ENCODE data around the gene NXPH1. TPM values are rescaled to one million over a fixed set of nuclear protein-coding genes. Genes with fewer than 3 reads are reported as not detected.

NXPH1 gene
- total RNA-seq, 1 donor from 2014 or later, result not detected

GRCh38 chr7:8781166-8781565 lies 347.8 kb downstream of the NXPH1 start:
- H3K9me3 ChIP-seq (ENCODE audit: low read depth), result no peaks in the 10 kb centered on the region
- H3K9ac ChIP-seq, result no peak overlapping the region
- no peaks in the 10 kb centered on the region for H4K20me1 ChIP-seq (ENCODE audit: low read depth)
- no peaks in the 10 kb centered on the region for H3K9me3 Mint-ChIP-seq
- no peak overlapping the region for H3K27ac ChIP-seq
- no peaks in the 10 kb centered on the region for H3K4me1 ChIP-seq
- TF ChIP-seq EZH2 (IDR thresholded peaks at IDR 0.05) (no peak), CTCF (IDR thresholded peaks at IDR 0.05) (no peak), EZH2phosphoT487 (IDR thresholded peaks at IDR 0.05) (no peak)
- no peak overlapping the region for H3K27ac Mint-ChIP-seq
- no peak overlapping the region for H3K4me2 ChIP-seq
- no peaks in the 10 kb centered on the region for H3K79me2 ChIP-seq (ENCODE audit: low read depth)
- H3K4me3 Mint-ChIP-seq, result no peak overlapping the region
- no peaks in the 10 kb centered on the region for H3K36me3 ChIP-seq
- H3K27me3 ChIP-seq, result no peaks in the 10 kb centered on the region
- peaks cover 8% of the 10 kb centered on the region for H3K4me1 Mint-ChIP-seq
- H3K36me3 Mint-ChIP-seq, result no peaks in the 10 kb centered on the region
- no peak overlapping the region for H3K4me3 ChIP-seq
- H3K27me3 Mint-ChIP-seq (ENCODE audit: insufficient read depth, low read depth), result no peaks in the 10 kb centered on the region
- no peak for DNase-seq (ENCODE audit: low spot score)
- no peaks in the 10 kb centered on the region for H3F3A ChIP-seq (ENCODE audit: low read depth)
- no peak overlapping the region for H2AFZ ChIP-seq (replicated peaks)

- H3K9me3 ChIP-seq (ENCODE audit: low read depth), result no peaks in the 10 kb centered on the region
- Mint-ChIP-seq H3K27me3 (ENCODE audit: insufficient read depth, low read depth) (no peaks in the 10 kb centered on the region), H3K36me3 (no peaks in the 10 kb centered on the region), H3K9me3 (no peaks in the 10 kb centered on the region), H3K27ac (no peak overlapping the region), H3K4me3 (no peak overlapping the region), H3K4me1 (peaks cover 8% of the 10 kb centered on the region)
- H3K4me3 ChIP-seq, result no peak overlapping the region
- no peaks in the 10 kb centered on the region for H3K27me3 ChIP-seq
- no peaks in the 10 kb centered on the region for H4K20me1 ChIP-seq (ENCODE audit: low read depth)
- no peak overlapping the region for H3K9ac ChIP-seq
- TF ChIP-seq CTCF (IDR thresholded peaks at IDR 0.05), result no peak
- TF ChIP-seq EZH2phosphoT487 (IDR thresholded peaks at IDR 0.05), result no peak
- no peak for TF ChIP-seq EZH2 (IDR thresholded peaks at IDR 0.05)
- H3K79me2 ChIP-seq (ENCODE audit: low read depth), result no peaks in the 10 kb centered on the region
- no peak overlapping the region for H2AFZ ChIP-seq (replicated peaks)
- no peaks in the 10 kb centered on the region for H3F3A ChIP-seq (ENCODE audit: low read depth)
- no peak for DNase-seq (ENCODE audit: low spot score)
- no peaks in the 10 kb centered on the region for H3K4me1 ChIP-seq
- H3K4me2 ChIP-seq, result no peak overlapping the region
- H3K27ac ChIP-seq, result no peak overlapping the region
- H3K36me3 ChIP-seq, result no peaks in the 10 kb centered on the region
Observed at GRCh38 chr7:8783229-8783628, 349.8 kb downstream of the NXPH1 start.

GRCh38 chr7:8785081-8785480 lies 351.7 kb downstream of the NXPH1 start:
- H3K27ac ChIP-seq, result no peak overlapping the region
- Mint-ChIP-seq H3K4me3 (no peak overlapping the region), H3K27me3 (ENCODE audit: insufficient read depth, low read depth) (no peaks in the 10 kb centered on the region), H3K4me1 (peaks cover 8% of the 10 kb centered on the region), H3K9me3 (no peaks in the 10 kb centered on the region), H3K27ac (no peak overlapping the region), H3K36me3 (no peaks in the 10 kb centered on the region)
- no peaks in the 10 kb centered on the region for H3K27me3 ChIP-seq
- H3K9ac ChIP-seq, result no peak overlapping the region
- H2AFZ ChIP-seq (replicated peaks), result no peak overlapping the region
- H3K4me3 ChIP-seq, result no peak overlapping the region
- H4K20me1 ChIP-seq (ENCODE audit: low read depth), result no peaks in the 10 kb centered on the region
- no peak overlapping the region for H3K4me2 ChIP-seq
- no peaks in the 10 kb centered on the region for H3K4me1 ChIP-seq
- H3K79me2 ChIP-seq (ENCODE audit: low read depth), result no peaks in the 10 kb centered on the region
- no peaks in the 10 kb centered on the region for H3K36me3 ChIP-seq
- no peak for TF ChIP-seq EZH2 (IDR thresholded peaks at IDR 0.05)
- peak; percentile 31 for TF ChIP-seq CTCF (IDR thresholded peaks at IDR 0.05)
- no peaks in the 10 kb centered on the region for H3F3A ChIP-seq (ENCODE audit: low read depth)
- no peaks in the 10 kb centered on the region for H3K9me3 ChIP-seq (ENCODE audit: low read depth)
- DNase-seq (ENCODE audit: low spot score), result no peak

GRCh38 chr7:8800986-8801385 lies 367.6 kb downstream of the NXPH1 start:
- H3K9me3 ChIP-seq (ENCODE audit: low read depth), result no peaks in the 10 kb centered on the region
- H3K36me3 ChIP-seq, result no peaks in the 10 kb centered on the region
- Mint-ChIP-seq H3K9me3 (no peaks in the 10 kb centered on the region), H3K4me3 (no peak overlapping the region), H3K27me3 (ENCODE audit: insufficient read depth, low read depth) (peaks cover 4% of the 10 kb centered on the region), H3K27ac (no peak overlapping the region), H3K36me3 (no peaks in the 10 kb centered on the region), H3K4me1 (no peaks in the 10 kb centered on the region)
- H3F3A ChIP-seq (ENCODE audit: low read depth), result no peaks in the 10 kb centered on the region
- TF ChIP-seq EZH2phosphoT487 (IDR thresholded peaks at IDR 0.05) (no peak), CTCF (IDR thresholded peaks at IDR 0.05) (no peak), EZH2 (IDR thresholded peaks at IDR 0.05) (no peak)
- no peak overlapping the region for H2AFZ ChIP-seq (replicated peaks)
- H3K4me3 ChIP-seq, result no peak overlapping the region
- H3K27me3 ChIP-seq, result no peaks in the 10 kb centered on the region
- no peak overlapping the region for H3K9ac ChIP-seq
- no peak overlapping the region for H3K27ac ChIP-seq
- H3K4me2 ChIP-seq, result no peak overlapping the region
- H3K4me1 ChIP-seq, result no peaks in the 10 kb centered on the region
- no peaks in the 10 kb centered on the region for H3K79me2 ChIP-seq (ENCODE audit: low read depth)
- H4K20me1 ChIP-seq (ENCODE audit: low read depth), result no peaks in the 10 kb centered on the region
- DNase-seq (ENCODE audit: low spot score), result no peak
